Mesodermal cell (in vitro differentiated cells): Measurements from ENCODE around the gene GHR.
"Not testable (repeated sequence)": the region's sequence is repeated elsewhere in the genome, so short reads cannot be mapped to it uniquely, and the experiment has no call there.

ENCODE experiments used
- H3K27ac ChIP-seq: 2 replicates; pipeline ENCODE4 v1.7.0; 2013; ENCODE audit warnings: mild to moderate bottlenecking, low read depth, low read length, moderate library complexity; ENCODE audit not compliant: severe bottlenecking
- H3K36me3 ChIP-seq: 2 replicates; pipeline ENCODE4 v1.7.1; 2013; ENCODE audit warnings: mild to moderate bottlenecking, low read length, moderate library complexity; ENCODE audit not compliant: control insufficient read depth, insufficient read depth
- H3K4me1 ChIP-seq: one replicate; pipeline ENCODE4 v1.7.1; 2013; ENCODE audit warnings: mild to moderate bottlenecking, low read length; ENCODE audit not compliant: insufficient read depth, control insufficient read depth, poor library complexity, severe bottlenecking
- H3K4me3 ChIP-seq: 2 replicates; pipeline ENCODE4 v1.7.0; 2013; ENCODE audit warnings: low read length, control low read depth, mild to moderate bottlenecking; ENCODE audit not compliant: insufficient read depth, poor library complexity, severe bottlenecking; ENCODE audit errors: extremely low read depth
- H3K9me3 ChIP-seq: 2 replicates; pipeline ENCODE4 v1.7.1; 2013; ENCODE audit warnings: mild to moderate bottlenecking, low read length, moderate library complexity; ENCODE audit not compliant: control insufficient read depth
- WGBS, 2 experiments: methylation state at CpG; one replicate each; pipeline ENCODE4 v1.1.5; 2013; ENCODE audit warnings: missing lambda C conversion rate in 2 of 2; ENCODE audit not compliant: insufficient coverage in 2 of 2; 5-methylcytosine and 5-hydroxymethylcytosine counted together

The GHR gene

GRCh38 chr5:42665857-42666256 is 242.6 kb downstream of the GHR start:
- Histone ChIP-seq H3K27ac (no peak overlapping the region), H3K9me3 (no peaks in the 10 kb centered on the region), H3K4me3 (no peak overlapping the region), H3K36me3 (no peaks in the 10 kb centered on the region), H3K4me1 (no peaks in the 10 kb centered on the region)
- no CpG with 5 or more reads among the region's 3 CpGs for WGBS, 2 experiments

- Histone ChIP-seq H3K4me3 (no peak overlapping the region), H3K9me3 (no peaks in the 10 kb centered on the region), H3K27ac (no peak overlapping the region), H3K4me1 (no peaks in the 10 kb centered on the region), H3K36me3 (no peaks in the 10 kb centered on the region)
- 81 to 100% methylated on average over 3 of the region's 3 CpGs for WGBS, 2 experiments
These were observed 243.6 kb downstream of the GHR start for GRCh38 chr5:42666869-42667268.

- no peak overlapping the region for H3K4me3 ChIP-seq
- no peaks in the 10 kb centered on the region for H3K4me1 ChIP-seq
- H3K9me3 ChIP-seq = no peaks in the 10 kb centered on the region
- H3K36me3 ChIP-seq = no peaks in the 10 kb centered on the region
- H3K27ac ChIP-seq = no peak overlapping the region
- WGBS, 2 experiments = no CpG with 5 or more reads among the region's 2 CpGs
These were observed 245.0 kb downstream of the GHR start for GRCh38 chr5:42668254-42668653.

- Histone ChIP-seq H3K9me3 (no peaks in the 10 kb centered on the region), H3K4me3 (no peak overlapping the region), H3K27ac (no peak overlapping the region), H3K4me1 (no peaks in the 10 kb centered on the region), H3K36me3 (no peaks in the 10 kb centered on the region)
- 93 to 100% methylated on average over 2 to 3 of the region's 4 CpGs for WGBS, 2 experiments
These were observed 249.7 kb downstream of the GHR start for GRCh38 chr5:42672925-42673324.

- Histone ChIP-seq H3K9me3 (no peaks in the 10 kb centered on the region), H3K4me3 (no peak overlapping the region), H3K27ac (no peak overlapping the region), H3K36me3 (no peaks in the 10 kb centered on the region), H3K4me1 (no peaks in the 10 kb centered on the region)
These were observed 252.4 kb downstream of the GHR start for GRCh38 chr5:42675602-42676001.

- no CpG with 5 or more reads among the region's 1 CpG for WGBS, 2 experiments
- H3K36me3 ChIP-seq = no peaks in the 10 kb centered on the region
- no peaks in the 10 kb centered on the region for H3K4me1 ChIP-seq
- H3K4me3 ChIP-seq = no peak overlapping the region
- no peak overlapping the region for H3K27ac ChIP-seq
- H3K9me3 ChIP-seq = no peaks in the 10 kb centered on the region
These were observed 253.1 kb downstream of the GHR start for GRCh38 chr5:42676362-42676761.

GRCh38 chr5:42677156-42677842 is 254.1 kb downstream of the GHR start:
- Histone ChIP-seq H3K4me1 (no peaks in the 10 kb centered on the region), H3K4me3 (no peak overlapping the region), H3K27ac (no peak overlapping the region), H3K36me3 (no peaks in the 10 kb centered on the region), H3K9me3 (no peaks in the 10 kb centered on the region)
- WGBS, 2 experiments = 75 to 88% methylated on average over 1 to 2 of the region's 5 CpGs

GRCh38 chr5:42680046-42680445 is 256.8 kb downstream of the GHR start:
- Histone ChIP-seq H3K4me1 (no peaks in the 10 kb centered on the region), H3K36me3 (no peaks in the 10 kb centered on the region), H3K9me3 (no peaks in the 10 kb centered on the region), H3K4me3 (no peak overlapping the region), H3K27ac (no peak overlapping the region)
- WGBS, 2 experiments = 82 to 96% methylated on average over 2 of the region's 3 CpGs

GRCh38 chr5:42685078-42685477 is 261.8 kb downstream of the GHR start:
- not testable (repeated sequence) for H3K4me3 ChIP-seq, H3K4me1 ChIP-seq, H3K27ac ChIP-seq, H3K9me3 ChIP-seq, H3K36me3 ChIP-seq

- no peak overlapping the region for H3K4me3 ChIP-seq
- H3K9me3 ChIP-seq = no peaks in the 10 kb centered on the region
- no peaks in the 10 kb centered on the region for H3K36me3 ChIP-seq
- WGBS, 2 experiments = 83 to 84% methylated on average over 3 to 4 of the region's 4 CpGs
- H3K27ac ChIP-seq = no peak overlapping the region
- no peaks in the 10 kb centered on the region for H3K4me1 ChIP-seq
These were observed 266.2 kb downstream of the GHR start for GRCh38 chr5:42689391-42689790.

- no peak overlapping the region for H3K4me3 ChIP-seq
- no peaks in the 10 kb centered on the region for H3K36me3 ChIP-seq
- 73 to 85% methylated on average over 2 of the region's 3 CpGs for WGBS, 2 experiments
- H3K27ac ChIP-seq = no peak overlapping the region
- H3K9me3 ChIP-seq = no peaks in the 10 kb centered on the region
- H3K4me1 ChIP-seq = no peaks in the 10 kb centered on the region
These were observed 268.2 kb downstream of the GHR start for GRCh38 chr5:42691413-42691937.
